ENCODE results near the gene ARAP3. TPM values are rescaled to one million over a fixed set of nuclear protein-coding genes. Genes with fewer than 3 reads are reported as not detected.

ARAP3 gene
- total and polyA plus RNA-seq, 3 donors from 2014 or later: 4.0 to 4.8 (median 4.1) TPM

DNA sequence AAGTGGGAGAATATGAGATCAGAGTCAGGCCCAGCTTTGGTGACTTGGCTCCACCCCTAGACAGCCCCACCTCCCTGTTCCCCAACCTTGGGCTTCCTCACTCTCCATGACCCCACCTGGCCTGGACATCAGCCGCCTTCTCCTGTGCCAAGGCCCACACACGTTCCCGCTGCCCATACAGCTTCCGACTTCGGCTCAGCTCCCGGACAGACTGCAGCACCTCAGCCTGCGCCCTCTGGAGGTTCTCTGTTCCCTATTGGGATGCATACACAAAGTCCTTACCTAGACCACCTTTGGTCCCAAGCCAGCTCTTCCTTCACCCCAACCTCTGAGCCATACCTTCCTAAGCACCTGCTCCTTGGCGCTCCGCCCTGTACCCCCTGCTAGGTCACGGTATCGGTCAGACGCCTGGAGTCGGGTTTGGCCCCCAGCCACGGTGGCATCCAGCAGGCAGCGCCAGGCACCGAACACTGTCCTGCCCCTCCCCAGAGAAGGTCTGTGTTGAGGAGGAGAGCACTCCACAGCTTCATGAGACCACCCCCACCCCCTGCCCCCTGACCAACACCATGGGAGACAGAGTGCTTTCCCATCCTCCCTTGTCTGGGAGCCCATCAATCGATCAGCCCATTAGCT is 32.9 kb downstream of the ARAP3 start:
- H3K4me3 ChIP-seq: no peak overlapping the region
- DNase-seq: no peak
- 90 to 92% methylated on average over 16 to 17 of the region's 17 CpGs for WGBS, 2 donors

DNA sequence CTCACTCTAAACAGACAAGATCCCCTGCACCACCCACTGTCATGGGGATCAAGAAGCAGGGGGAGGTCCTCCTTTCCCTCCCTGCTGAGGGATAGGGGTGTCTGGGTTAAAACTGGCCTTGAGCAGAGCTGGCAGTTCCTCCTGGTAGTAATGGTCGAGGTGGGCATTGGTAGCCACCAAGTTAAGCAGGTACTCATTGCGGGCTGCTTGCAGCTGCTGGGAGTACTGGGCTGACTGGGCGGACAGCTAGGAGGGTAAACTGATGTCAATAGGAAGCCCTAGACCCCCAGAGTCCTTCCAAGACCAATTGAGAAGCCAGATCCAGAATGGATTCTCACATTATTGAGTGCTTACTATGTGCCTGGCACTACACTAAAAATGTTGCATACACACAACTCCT is 34.2 kb downstream of the ARAP3 start:
- no peak for DNase-seq
- Histone ChIP-seq H3K27me3 (no peaks in the 10 kb centered on the region), H3K36me3 (ENCODE audit: low read depth, missing control alignments) (no peaks in the 10 kb centered on the region), H3K9me3 (no peaks in the 10 kb centered on the region), H3K27ac (no peak overlapping the region), H3K4me1 (peaks cover 5% of the 10 kb centered on the region), H3K4me3 (no peak overlapping the region)
- TF ChIP-seq, protein P1, sequence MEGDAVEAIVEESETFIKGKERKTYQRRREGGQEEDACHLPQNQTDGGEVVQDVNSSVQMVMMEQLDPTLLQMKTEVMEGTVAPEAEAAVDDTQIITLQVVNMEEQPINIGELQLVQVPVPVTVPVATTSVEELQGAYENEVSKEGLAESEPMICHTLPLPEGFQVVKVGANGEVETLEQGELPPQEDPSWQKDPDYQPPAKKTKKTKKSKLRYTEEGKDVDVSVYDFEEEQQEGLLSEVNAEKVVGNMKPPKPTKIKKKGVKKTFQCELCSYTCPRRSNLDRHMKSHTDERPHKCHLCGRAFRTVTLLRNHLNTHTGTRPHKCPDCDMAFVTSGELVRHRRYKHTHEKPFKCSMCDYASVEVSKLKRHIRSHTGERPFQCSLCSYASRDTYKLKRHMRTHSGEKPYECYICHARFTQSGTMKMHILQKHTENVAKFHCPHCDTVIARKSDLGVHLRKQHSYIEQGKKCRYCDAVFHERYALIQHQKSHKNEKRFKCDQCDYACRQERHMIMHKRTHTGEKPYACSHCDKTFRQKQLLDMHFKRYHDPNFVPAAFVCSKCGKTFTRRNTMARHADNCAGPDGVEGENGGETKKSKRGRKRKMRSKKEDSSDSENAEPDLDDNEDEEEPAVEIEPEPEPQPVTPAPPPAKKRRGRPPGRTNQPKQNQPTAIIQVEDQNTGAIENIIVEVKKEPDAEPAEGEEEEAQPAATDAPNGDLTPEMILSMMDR (IDR thresholded peaks at IDR 0.05): no peak
- TF ChIP-seq POLR2A (IDR thresholded peaks at IDR 0.05): no peak
- intact Hi-C loops (cut with DNase I; ENCODE audit: low total_unique reads): no loop called here
- 87 to 89% methylated on average over 3 of the region's 3 CpGs for WGBS, 2 donors

More for the DNA sequence above, 32.9 kb downstream of the ARAP3 start:
- H3K36me3 ChIP-seq (ENCODE audit: low read depth, missing control alignments): no peaks in the 10 kb centered on the region
- H3K27ac ChIP-seq: no peak overlapping the region
- TF ChIP-seq, protein P1 (IDR thresholded peaks at IDR 0.05): no peak
- TF ChIP-seq POLR2A (IDR thresholded peaks at IDR 0.05): no peak
- peaks cover 5% of the 10 kb centered on the region for H3K4me1 ChIP-seq
- intact Hi-C loops (cut with DNase I; ENCODE audit: low total_unique reads): no loop called here
- H3K27me3 ChIP-seq: no peaks in the 10 kb centered on the region
- no peaks in the 10 kb centered on the region for H3K9me3 ChIP-seq

- no peak overlapping the region for H3K4me3 ChIP-seq
- H3K36me3 ChIP-seq (ENCODE audit: low read depth, missing control alignments): no peaks in the 10 kb centered on the region
- TF ChIP-seq POLR2A (IDR thresholded peaks at IDR 0.05): no peak
- TF ChIP-seq, protein P1 (IDR thresholded peaks at IDR 0.05): no peak
- H3K9me3 ChIP-seq: no peaks in the 10 kb centered on the region
- no peak overlapping the region for H3K27ac ChIP-seq
- H3K27me3 ChIP-seq: no peaks in the 10 kb centered on the region
- intact Hi-C loops (cut with DNase I; ENCODE audit: low total_unique reads): no loop called here
- H3K4me1 ChIP-seq: peaks cover 5% of the 10 kb centered on the region
- 83 to 92% methylated on average over 5 of the region's 5 CpGs for WGBS, 2 donors
- no peak for DNase-seq
Measured at GRCh38 chr5:141647242-141647641, 34.8 kb downstream of the ARAP3 start.

DNA sequence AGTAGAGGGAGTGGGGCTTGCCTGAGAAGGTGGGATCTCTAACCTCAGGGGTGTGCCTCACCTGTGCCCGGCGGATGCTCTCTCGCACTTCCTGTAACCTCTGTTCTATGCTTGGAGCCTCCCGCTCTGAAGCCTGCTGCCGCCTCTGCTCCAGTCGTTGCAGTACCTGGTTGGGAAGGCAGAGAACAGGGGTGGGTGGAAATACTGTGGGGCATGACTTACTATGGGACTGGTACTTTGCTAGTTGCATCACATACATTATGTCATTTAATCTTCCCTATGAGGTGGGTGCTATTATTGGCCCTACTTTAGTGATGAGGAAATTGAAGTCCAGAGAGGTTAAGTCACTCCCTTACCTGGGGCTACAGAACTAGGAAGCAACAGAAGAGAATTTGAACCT is 36.0 kb downstream of the ARAP3 start:
- WGBS, 2 donors: 89 to 97% methylated on average over 6 of the region's 6 CpGs
- Histone ChIP-seq H3K4me1 (peaks cover 5% of the 10 kb centered on the region), H3K27me3 (no peaks in the 10 kb centered on the region), H3K27ac (no peak overlapping the region), H3K9me3 (no peaks in the 10 kb centered on the region), H3K36me3 (ENCODE audit: low read depth, missing control alignments) (no peaks in the 10 kb centered on the region), H3K4me3 (no peak overlapping the region)
- TF ChIP-seq POLR2A (IDR thresholded peaks at IDR 0.05): no peak
- TF ChIP-seq, protein P1 (IDR thresholded peaks at IDR 0.05): no peak
- intact Hi-C loops (cut with DNase I; ENCODE audit: low total_unique reads): no loop called here
- DNase-seq: no peak

DNA sequence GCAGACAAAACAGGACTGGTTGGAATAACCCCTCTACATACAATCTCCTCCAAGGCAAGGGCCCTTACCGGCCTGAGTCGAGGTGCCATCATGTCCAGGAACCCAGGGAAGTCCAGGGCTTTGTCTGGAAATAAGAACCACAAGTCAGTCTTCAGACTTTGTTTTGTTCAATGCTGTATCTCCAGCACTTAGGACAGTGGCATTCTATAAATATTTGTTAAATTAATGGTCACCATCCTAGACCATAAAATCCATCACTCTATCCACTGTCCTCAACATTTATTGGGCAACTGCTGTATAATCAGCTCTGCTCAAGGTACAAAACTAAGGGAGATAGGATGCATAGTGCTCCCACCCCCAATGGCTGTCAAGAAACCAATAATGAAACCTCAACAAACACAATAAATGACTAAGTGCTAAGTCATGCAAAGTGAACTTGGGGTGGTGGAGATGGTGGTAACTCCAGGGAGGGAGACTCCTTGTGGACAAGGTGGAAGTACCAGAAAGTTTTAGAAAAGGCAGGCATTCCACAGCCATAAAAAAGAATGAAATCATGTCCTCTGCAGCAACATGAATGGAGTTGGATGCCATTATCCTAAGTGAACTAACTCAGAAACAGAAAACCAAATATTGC is 40.3 kb downstream of the ARAP3 start:
- TF ChIP-seq POLR2A (IDR thresholded peaks at IDR 0.05): no peak
- TF ChIP-seq, protein P1 (IDR thresholded peaks at IDR 0.05): no peak
- intact Hi-C loops (cut with DNase I; ENCODE audit: low total_unique reads): no loop called here
- Histone ChIP-seq H3K36me3 (ENCODE audit: low read depth, missing control alignments) (no peaks in the 10 kb centered on the region), H3K4me1 (peaks cover 5% of the 10 kb centered on the region), H3K27ac (no peak overlapping the region), H3K4me3 (no peak overlapping the region), H3K9me3 (no peaks in the 10 kb centered on the region), H3K27me3 (no peaks in the 10 kb centered on the region)
- WGBS, 2 donors: 88 to 94% methylated on average over 2 of the region's 2 CpGs
- no peak for DNase-seq

Data from testis (tissue), 3 donors.